Panc1 (cell line): ENCODE data around the gene POLR1G. TPM values are rescaled to one million over a fixed set of nuclear protein-coding genes. Genes with fewer than 3 reads are reported as not detected.

Experiments
- ATAC-seq: fragments of 200-7000 bp; cut with Tn5 transposase; 2 replicates; pipeline ENCODE4 v1.9.1; 2020; ENCODE audit warnings: mild to moderate bottlenecking, moderate library complexity
- BruUV-seq: library from RNA; stranded (reverse); fragments of 400-500 nt; replicated peaks from 2 replicates; lab custom pipeline; 2021; lab: Mats Ljungman, UMichigan
- CTCF ChIA-PET: fragments of 300-600 bp; sonication (Branson Sonifier 250); formaldehyde crosslinking; loops from one replicate; lab custom pipeline; 2022; ENCODE audit warnings: antibody characterized with exemption; lab: Charles Lee
- POLR2A ChIA-PET: fragments of 300-600 bp; sonication (Branson Sonifier 250); formaldehyde crosslinking; loops from one replicate; lab custom pipeline; 2022; ENCODE audit warnings: antibody characterized with exemption; lab: Charles Lee
- DNase-seq: peaks from one replicate; pipeline ENCODE4 v3.0.0-alpha.2; 2010; ENCODE audit warnings: low read depth, low spot score
- H3K27ac ChIP-seq: 2 replicates; pipeline ENCODE4 v1.5.1; 2011; ENCODE audit warnings: mild to moderate bottlenecking, low read length, inconsistent platforms
- H3K27me3 ChIP-seq: fragments of 200-500 bp; sonication (Bioruptor generic); 2 replicates; pipeline ENCODE4 v1.6.0; 2014; ENCODE audit warnings: low read length, inconsistent platforms; ENCODE audit not compliant: control insufficient read depth, insufficient read depth
- H3K36me3 ChIP-seq: fragments of 200-500 bp; sonication (Bioruptor generic); 2 replicates; pipeline ENCODE4 v1.5.1; 2014; ENCODE audit warnings: inconsistent platforms, mild to moderate bottlenecking, low read length, moderate library complexity; ENCODE audit not compliant: control insufficient read depth, insufficient read depth
- H3K4me1 ChIP-seq: 2 replicates; pipeline ENCODE4 v1.5.1; 2011; ENCODE audit warnings: inconsistent platforms, mild to moderate bottlenecking, low read length, moderate library complexity; ENCODE audit not compliant: control insufficient read depth, insufficient read depth
- H3K4me3 ChIP-seq, 2 experiments: 2 replicates each; pipeline ENCODE4 v1.5.1; 2011 to 2012; ENCODE audit warnings: low read depth in 2 of 2, low read length in 2 of 2, mild to moderate bottlenecking in 2 of 2, inconsistent platforms in 1 of 2, moderate library complexity in 1 of 2
- H3K9me3 ChIP-seq: fragments of 200-500 bp; sonication (Bioruptor generic); 2 replicates; pipeline ENCODE4 v1.5.1; 2014; ENCODE audit warnings: low read depth, mild to moderate bottlenecking, inconsistent platforms, low read length, moderate library complexity; ENCODE audit not compliant: control insufficient read depth, insufficient read depth
- POLR2AphosphoS5 ChIP-seq: IDR thresholded peaks from 2 replicates; pipeline ENCODE4 v1.6.1; 2012; ENCODE audit warnings: mild to moderate bottlenecking, low read depth, low read length, moderate library complexity
- SIN3A ChIP-seq: IDR thresholded peaks from 2 replicates; pipeline ENCODE4 v1.6.1; 2012; ENCODE audit warnings: low read depth, mild to moderate bottlenecking, low read length, moderate library complexity, borderline replicate concordance; ENCODE audit not compliant: insufficient read depth
- TCF7L2 ChIP-seq: IDR thresholded peaks from 2 replicates; pipeline ENCODE4 v1.6.1; 2011; ENCODE audit warnings: mild to moderate bottlenecking, low read depth, low read length, inconsistent platforms
- in situ Hi-C: cut with HindIII; loops from 2 replicates; pipeline ENCODE4 v1.10.0; 2016; ENCODE audit warnings: low sequenced_read_pairs, low pct_unique_long_range_greater_than_20kb
- intact Hi-C: fragments of 100-400 bp; cut with micrococcal nuclease; formaldehyde crosslinking; loops from one replicate; pipeline ENCODE4 v1.10.0; 2022; ENCODE audit not compliant: unreplicated experiment
- total RNA-seq: library from RNA; stranded (reverse); gene quantifications from one replicate; pipeline ENCODE4 v1.2.1, GENCODE V29; 2021; ENCODE audit not compliant: unreplicated experiment
- TF ChIP-seq, protein P1 (sequence below), 2 experiments: IDR thresholded peaks; 2 replicates each; pipeline ENCODE4 v1.6.1; 2011 to 2012; ENCODE audit warnings: low read depth in 2 of 2, control low read depth in 1 of 2, low read length in 1 of 2, mild to moderate bottlenecking in 1 of 2, moderate library complexity in 1 of 2; ENCODE audit not compliant: insufficient read depth in 1 of 2
- TF ChIP-seq, protein P2 (sequence below): fragments of 450-650 bp; IDR thresholded peaks from 2 replicates; pipeline ENCODE4 v1.5.1; 2017; ENCODE audit warnings: mild to moderate bottlenecking

Gene POLR1G
- total RNA-seq, 1 experiment from 2014 or later: 27.8 TPM

DNA sequence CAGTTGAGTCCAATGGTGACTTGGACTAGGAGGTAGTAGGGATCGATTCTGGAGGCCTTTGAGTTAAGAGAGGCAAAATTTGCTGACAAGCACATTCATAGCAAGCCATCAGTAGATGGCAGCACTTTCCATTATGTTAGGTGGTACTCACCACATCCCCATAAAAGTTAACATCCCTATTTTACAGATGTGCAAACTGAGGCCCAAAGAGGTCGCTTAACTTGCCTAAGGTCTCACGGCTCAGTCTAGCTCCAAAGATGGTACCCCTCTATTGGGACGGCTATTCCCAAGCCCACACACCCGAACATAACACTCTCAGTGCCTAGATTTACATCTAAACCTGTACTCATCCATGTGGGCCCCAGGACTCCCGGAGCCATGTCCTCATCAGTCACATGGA is 39.9 kb downstream of the POLR1G start:
- TF ChIP-seq, protein P1, sequence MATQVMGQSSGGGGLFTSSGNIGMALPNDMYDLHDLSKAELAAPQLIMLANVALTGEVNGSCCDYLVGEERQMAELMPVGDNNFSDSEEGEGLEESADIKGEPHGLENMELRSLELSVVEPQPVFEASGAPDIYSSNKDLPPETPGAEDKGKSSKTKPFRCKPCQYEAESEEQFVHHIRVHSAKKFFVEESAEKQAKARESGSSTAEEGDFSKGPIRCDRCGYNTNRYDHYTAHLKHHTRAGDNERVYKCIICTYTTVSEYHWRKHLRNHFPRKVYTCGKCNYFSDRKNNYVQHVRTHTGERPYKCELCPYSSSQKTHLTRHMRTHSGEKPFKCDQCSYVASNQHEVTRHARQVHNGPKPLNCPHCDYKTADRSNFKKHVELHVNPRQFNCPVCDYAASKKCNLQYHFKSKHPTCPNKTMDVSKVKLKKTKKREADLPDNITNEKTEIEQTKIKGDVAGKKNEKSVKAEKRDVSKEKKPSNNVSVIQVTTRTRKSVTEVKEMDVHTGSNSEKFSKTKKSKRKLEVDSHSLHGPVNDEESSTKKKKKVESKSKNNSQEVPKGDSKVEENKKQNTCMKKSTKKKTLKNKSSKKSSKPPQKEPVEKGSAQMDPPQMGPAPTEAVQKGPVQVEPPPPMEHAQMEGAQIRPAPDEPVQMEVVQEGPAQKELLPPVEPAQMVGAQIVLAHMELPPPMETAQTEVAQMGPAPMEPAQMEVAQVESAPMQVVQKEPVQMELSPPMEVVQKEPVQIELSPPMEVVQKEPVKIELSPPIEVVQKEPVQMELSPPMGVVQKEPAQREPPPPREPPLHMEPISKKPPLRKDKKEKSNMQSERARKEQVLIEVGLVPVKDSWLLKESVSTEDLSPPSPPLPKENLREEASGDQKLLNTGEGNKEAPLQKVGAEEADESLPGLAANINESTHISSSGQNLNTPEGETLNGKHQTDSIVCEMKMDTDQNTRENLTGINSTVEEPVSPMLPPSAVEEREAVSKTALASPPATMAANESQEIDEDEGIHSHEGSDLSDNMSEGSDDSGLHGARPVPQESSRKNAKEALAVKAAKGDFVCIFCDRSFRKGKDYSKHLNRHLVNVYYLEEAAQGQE (IDR thresholded peaks at IDR 0.05; ENCODE audit: insufficient read depth in 1 of 2, low read depth in 2 of 2, low read length in 1 of 2): no peak
- TF ChIP-seq, protein P2, sequence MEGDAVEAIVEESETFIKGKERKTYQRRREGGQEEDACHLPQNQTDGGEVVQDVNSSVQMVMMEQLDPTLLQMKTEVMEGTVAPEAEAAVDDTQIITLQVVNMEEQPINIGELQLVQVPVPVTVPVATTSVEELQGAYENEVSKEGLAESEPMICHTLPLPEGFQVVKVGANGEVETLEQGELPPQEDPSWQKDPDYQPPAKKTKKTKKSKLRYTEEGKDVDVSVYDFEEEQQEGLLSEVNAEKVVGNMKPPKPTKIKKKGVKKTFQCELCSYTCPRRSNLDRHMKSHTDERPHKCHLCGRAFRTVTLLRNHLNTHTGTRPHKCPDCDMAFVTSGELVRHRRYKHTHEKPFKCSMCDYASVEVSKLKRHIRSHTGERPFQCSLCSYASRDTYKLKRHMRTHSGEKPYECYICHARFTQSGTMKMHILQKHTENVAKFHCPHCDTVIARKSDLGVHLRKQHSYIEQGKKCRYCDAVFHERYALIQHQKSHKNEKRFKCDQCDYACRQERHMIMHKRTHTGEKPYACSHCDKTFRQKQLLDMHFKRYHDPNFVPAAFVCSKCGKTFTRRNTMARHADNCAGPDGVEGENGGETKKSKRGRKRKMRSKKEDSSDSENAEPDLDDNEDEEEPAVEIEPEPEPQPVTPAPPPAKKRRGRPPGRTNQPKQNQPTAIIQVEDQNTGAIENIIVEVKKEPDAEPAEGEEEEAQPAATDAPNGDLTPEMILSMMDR: peak; percentile 71
- no peaks in the 10 kb centered on the region for H3K9me3 ChIP-seq
- no peak overlapping the region for H3K27ac ChIP-seq
- DNase-seq (no peak), ATAC-seq (no peak)
- no peak overlapping the region for H3K4me3 ChIP-seq
- intact Hi-C loops: no loop called here
- no peaks in the 10 kb centered on the region for H3K27me3 ChIP-seq
- no peaks in the 10 kb centered on the region for H3K36me3 ChIP-seq
- POLR2A ChIA-PET: interaction anchor here (0.5 kb wide), 1 partner anchor 547 kb away, joined by 7 read pairs; no protein-coding TSS in a partner anchor
- H3K4me1 ChIP-seq: peaks cover 15% of the 10 kb centered on the region; the same call in 1 of the 2 replicates
- in situ Hi-C loops: no loop called here
- no TSS peak for BruUV-seq
- CTCF ChIA-PET: no interaction called here

DNA sequence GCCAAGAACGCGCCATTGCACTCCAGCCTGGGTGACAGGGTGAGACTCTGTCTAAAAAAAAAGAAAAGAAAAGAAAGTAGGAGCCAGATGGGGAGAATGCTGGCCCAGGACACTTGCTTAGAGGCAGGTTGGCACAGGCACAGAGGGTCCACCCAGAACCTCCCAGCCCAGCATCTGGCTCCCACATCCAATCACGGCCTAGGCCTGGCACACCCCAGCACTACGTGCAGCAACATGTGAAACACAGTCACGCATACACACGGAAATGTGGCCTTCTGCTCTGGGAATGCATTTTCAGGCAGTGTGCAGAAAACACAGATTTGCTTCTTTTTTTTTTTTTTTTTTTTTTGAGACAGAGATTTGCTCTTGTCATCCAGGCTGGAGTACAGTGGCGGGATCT is 40.5 kb downstream of the POLR1G start:
- intact Hi-C loops (no loop called here), in situ Hi-C loops (no loop called here)
- no TSS peak for BruUV-seq
- TF ChIP-seq POLR2AphosphoS5 (no peak), TCF7L2 (no peak), SIN3A (no peak)
- TF ChIP-seq, protein P2: no peak
- TF ChIP-seq, protein P1 (IDR thresholded peaks at IDR 0.05; ENCODE audit: insufficient read depth in 1 of 2, low read depth in 2 of 2, low read length in 1 of 2): no peak
- CTCF ChIA-PET: interaction anchor here (0.7 kb wide), 1 partner anchor 14 kb away, joined by 3 read pairs; no protein-coding TSS in a partner anchor
- POLR2A ChIA-PET: no interaction called here
- Histone ChIP-seq H3K9me3 (no peaks in the 10 kb centered on the region), H3K27ac (no peak overlapping the region), H3K36me3 (no peaks in the 10 kb centered on the region), H3K27me3 (no peaks in the 10 kb centered on the region), H3K4me1 (peaks cover 15% of the 10 kb centered on the region; the same call in 1 of the 2 replicates), H3K4me3 (no peak overlapping the region)
- ATAC-seq: no peak
- no peak for DNase-seq
